ENCODE results near the gene CASZ1.

Gene CASZ1

GRCh38 chr1:10599194-10599861, 197.1 kb downstream of the CASZ1 start:
- TF ChIP-seq, protein P1, sequence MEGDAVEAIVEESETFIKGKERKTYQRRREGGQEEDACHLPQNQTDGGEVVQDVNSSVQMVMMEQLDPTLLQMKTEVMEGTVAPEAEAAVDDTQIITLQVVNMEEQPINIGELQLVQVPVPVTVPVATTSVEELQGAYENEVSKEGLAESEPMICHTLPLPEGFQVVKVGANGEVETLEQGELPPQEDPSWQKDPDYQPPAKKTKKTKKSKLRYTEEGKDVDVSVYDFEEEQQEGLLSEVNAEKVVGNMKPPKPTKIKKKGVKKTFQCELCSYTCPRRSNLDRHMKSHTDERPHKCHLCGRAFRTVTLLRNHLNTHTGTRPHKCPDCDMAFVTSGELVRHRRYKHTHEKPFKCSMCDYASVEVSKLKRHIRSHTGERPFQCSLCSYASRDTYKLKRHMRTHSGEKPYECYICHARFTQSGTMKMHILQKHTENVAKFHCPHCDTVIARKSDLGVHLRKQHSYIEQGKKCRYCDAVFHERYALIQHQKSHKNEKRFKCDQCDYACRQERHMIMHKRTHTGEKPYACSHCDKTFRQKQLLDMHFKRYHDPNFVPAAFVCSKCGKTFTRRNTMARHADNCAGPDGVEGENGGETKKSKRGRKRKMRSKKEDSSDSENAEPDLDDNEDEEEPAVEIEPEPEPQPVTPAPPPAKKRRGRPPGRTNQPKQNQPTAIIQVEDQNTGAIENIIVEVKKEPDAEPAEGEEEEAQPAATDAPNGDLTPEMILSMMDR (IDR thresholded peaks at IDR 0.05; ENCODE audit: extremely low read depth, missing control alignments), result no peak

GRCh38 chr1:10598389-10598702, 198.1 kb downstream of the CASZ1 start:
- TF ChIP-seq, protein P1 (IDR thresholded peaks at IDR 0.05; ENCODE audit: extremely low read depth, missing control alignments), result no peak
- no peak for DNase-seq (ENCODE audit: low spot score)

More at GRCh38 chr1:10599194-10599861, 197.1 kb downstream of the CASZ1 start:
- DNase-seq (ENCODE audit: low spot score), result no peak

- no peak for DNase-seq (ENCODE audit: low spot score)
Observed at GRCh38 chr1:10597492-10598388, 198.7 kb downstream of the CASZ1 start.

DNA sequence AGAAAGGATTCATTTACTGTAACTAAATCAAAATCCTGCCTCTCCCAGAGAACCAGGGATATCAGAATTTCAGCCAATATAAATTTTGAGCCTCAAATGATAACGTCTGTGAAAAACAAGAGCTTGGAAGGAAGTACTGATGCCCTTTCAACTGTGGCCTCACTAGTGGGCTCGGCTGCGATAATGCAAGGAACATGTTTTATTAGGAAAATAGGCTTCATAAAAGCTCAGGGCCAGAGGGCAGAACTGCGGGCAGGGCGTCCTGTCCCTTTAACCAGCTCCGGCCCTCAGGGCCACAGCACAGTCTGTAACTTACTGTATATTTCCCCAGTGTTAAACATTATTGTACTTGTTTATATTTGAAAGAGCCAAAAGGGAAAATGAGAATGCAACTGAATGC, 199.7 kb downstream of the CASZ1 start:
- DNase-seq (ENCODE audit: low spot score), result no peak
- TF ChIP-seq, protein P1 (IDR thresholded peaks at IDR 0.05; ENCODE audit: extremely low read depth, missing control alignments), result no peak

More at GRCh38 chr1:10597492-10598388, 198.7 kb downstream of the CASZ1 start:
- TF ChIP-seq, protein P1 (IDR thresholded peaks at IDR 0.05; ENCODE audit: extremely low read depth, missing control alignments), result no peak

DNA sequence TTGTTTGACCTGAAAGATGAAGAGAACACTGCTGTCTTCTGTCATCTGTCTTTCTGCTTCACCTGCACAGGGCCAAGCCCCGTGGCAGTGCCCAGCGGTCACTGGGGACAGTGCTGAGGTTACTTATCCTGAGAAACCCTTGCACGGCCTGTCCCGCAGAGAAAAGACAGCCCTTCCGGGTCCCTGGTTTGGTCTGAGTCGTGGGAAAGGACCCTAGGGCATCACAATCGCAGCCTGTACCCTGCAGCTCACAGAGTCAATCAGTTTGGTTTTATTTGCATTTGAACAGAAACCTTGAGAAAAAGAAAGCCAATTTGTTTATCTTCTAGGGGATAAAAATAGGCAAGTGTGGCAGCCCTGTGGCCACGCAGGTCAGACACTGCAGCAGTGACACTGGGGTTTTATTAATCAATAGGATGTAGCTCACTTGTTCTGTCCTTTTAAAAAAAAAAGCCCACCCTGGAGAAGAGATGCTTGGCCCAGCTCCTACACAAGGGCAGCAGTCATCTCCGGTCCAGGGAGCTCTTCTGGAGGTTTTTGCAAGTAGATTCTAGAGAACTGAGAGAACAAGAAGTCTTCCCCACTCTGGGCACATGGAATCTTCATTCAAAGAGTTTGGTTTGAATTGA, 201.7 kb downstream of the CASZ1 start:
- peak; percentile 20 for DNase-seq (ENCODE audit: low spot score)
- TF ChIP-seq, protein P1 (IDR thresholded peaks at IDR 0.05; ENCODE audit: extremely low read depth, missing control alignments), result no peak

GRCh38 chr1:10593750-10594149, 202.7 kb downstream of the CASZ1 start:
- DNase-seq (ENCODE audit: low spot score), result no peak

More at GRCh38 chr1:10593750-10594149, 202.7 kb downstream of the CASZ1 start:
- TF ChIP-seq, protein P1 (IDR thresholded peaks at IDR 0.05; ENCODE audit: extremely low read depth, missing control alignments), result no peak
